Measurements from ENCODE around the gene SYCE3.

Gene SYCE3

DNA sequence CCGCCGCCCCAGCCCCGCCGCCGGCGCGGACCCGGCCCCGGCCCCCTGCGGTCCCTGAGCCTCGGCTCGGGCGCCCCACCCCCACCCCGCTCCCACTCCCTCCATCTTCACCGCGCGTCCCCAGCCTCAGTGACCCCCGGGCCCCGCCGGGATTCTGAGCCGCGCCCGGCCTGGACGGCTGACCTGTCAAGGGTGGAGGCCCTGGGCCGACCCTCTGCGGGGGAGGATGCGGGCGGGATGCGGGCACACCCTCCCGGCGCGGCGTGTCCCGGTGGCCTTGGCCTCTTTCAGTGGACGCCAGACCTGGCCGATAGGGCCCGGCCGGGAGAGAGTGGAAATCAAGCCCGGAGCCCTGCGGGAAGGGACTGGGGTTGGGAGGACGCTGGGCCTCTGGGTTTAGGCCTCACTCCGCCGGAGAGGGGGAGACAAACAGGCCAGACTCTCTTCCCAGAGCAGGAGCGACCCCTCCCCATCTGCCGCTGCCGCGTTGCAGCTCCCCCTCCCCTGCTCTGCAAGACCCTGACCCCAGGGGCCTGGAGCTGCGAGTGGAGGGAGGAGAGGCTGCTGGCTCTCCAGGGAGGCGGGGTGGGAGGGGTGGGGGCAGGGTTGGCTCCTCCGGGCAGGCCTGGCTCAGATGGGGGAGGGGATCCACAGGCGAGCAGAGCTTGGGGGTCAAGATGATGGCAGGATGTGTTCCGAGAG lies 38.4 kb upstream of the SYCE3 start (continued):
- TF ChIP-seq ZNF777 (tag by site-specific recombination; IDR thresholded peaks at IDR 0.05; ENCODE audit: borderline replicate concordance) (no peak), REPIN1 (tag by site-specific recombination; IDR thresholded peaks at IDR 0.05; ENCODE audit: low read depth) (no peak), KLF1 (tag by site-specific recombination; IDR thresholded peaks at IDR 0.05) (peak; percentile 62; the same call in 1 of the 2 replicates), ZNF670 (tag by site-specific recombination; IDR thresholded peaks at IDR 0.05; ENCODE audit: low read depth) (no peak), ZNF37A (tag by site-specific recombination; IDR thresholded peaks at IDR 0.05) (no peak), ZNF146 (tag by site-specific recombination; IDR thresholded peaks at IDR 0.05) (no peak), HOXC10 (CRISPR knock-in tag; IDR thresholded peaks at IDR 0.05) (no peak), ZNF184 (tag by site-specific recombination; IDR thresholded peaks at IDR 0.05) (no peak), KLF7 (tag by site-specific recombination; IDR thresholded peaks at IDR 0.05; ENCODE audit: borderline replicate concordance) (0 out of 2 replicates have a peak, but pooled peaks have one; percentile 24), ZNF514 (tag by site-specific recombination; IDR thresholded peaks at IDR 0.05) (no peak), SP3 (tag by site-specific recombination; IDR thresholded peaks at IDR 0.05) (no peak), ZNF10 (tag by site-specific recombination; IDR thresholded peaks at IDR 0.05) (no peak), ZNF121 (tag by site-specific recombination; IDR thresholded peaks at IDR 0.05) (no peak), ZNF157 (tag by site-specific recombination; IDR thresholded peaks at IDR 0.05) (no peak), ZNF311 (tag by site-specific recombination; IDR thresholded peaks at IDR 0.05; ENCODE audit: borderline replicate concordance) (no peak), TRIM28 (IDR thresholded peaks at IDR 0.05; ENCODE audit: borderline replicate concordance, low read length) (no peak), HOXA7 (CRISPR knock-in tag; IDR thresholded peaks at IDR 0.05; ENCODE audit: borderline replicate concordance) (no peak), ZNF175 (tag by site-specific recombination; IDR thresholded peaks at IDR 0.05) (no peak), ZNF558 (tag by site-specific recombination; IDR thresholded peaks at IDR 0.05) (no peak), SP2 (tag by site-specific recombination; IDR thresholded peaks at IDR 0.05) (peak; percentile 42), ZNF76 (tag by site-specific recombination; IDR thresholded peaks at IDR 0.05; ENCODE audit: borderline replicate concordance, low read depth) (peak; percentile 42; the same call in 1 of the 2 replicates), ZFHX2 (tag by site-specific recombination; conservative IDR thresholded peaks at IDR 0.05) (peak; percentile 33; the same call in 1 of the 2 replicates), ZNF510 (tag by site-specific recombination; IDR thresholded peaks at IDR 0.05; ENCODE audit: insufficient replicate concordance) (no peak)
- TF ChIP-seq, protein P1, sequence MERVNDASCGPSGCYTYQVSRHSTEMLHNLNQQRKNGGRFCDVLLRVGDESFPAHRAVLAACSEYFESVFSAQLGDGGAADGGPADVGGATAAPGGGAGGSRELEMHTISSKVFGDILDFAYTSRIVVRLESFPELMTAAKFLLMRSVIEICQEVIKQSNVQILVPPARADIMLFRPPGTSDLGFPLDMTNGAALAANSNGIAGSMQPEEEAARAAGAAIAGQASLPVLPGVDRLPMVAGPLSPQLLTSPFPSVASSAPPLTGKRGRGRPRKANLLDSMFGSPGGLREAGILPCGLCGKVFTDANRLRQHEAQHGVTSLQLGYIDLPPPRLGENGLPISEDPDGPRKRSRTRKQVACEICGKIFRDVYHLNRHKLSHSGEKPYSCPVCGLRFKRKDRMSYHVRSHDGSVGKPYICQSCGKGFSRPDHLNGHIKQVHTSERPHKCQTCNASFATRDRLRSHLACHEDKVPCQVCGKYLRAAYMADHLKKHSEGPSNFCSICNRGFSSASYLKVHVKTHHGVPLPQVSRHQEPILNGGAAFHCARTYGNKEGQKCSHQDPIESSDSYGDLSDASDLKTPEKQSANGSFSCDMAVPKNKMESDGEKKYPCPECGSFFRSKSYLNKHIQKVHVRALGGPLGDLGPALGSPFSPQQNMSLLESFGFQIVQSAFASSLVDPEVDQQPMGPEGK (tag by site-specific recombination; IDR thresholded peaks at IDR 0.05) = peak; percentile 41; the same call in 1 of the 2 replicates
- TF ChIP-seq, protein P2, sequence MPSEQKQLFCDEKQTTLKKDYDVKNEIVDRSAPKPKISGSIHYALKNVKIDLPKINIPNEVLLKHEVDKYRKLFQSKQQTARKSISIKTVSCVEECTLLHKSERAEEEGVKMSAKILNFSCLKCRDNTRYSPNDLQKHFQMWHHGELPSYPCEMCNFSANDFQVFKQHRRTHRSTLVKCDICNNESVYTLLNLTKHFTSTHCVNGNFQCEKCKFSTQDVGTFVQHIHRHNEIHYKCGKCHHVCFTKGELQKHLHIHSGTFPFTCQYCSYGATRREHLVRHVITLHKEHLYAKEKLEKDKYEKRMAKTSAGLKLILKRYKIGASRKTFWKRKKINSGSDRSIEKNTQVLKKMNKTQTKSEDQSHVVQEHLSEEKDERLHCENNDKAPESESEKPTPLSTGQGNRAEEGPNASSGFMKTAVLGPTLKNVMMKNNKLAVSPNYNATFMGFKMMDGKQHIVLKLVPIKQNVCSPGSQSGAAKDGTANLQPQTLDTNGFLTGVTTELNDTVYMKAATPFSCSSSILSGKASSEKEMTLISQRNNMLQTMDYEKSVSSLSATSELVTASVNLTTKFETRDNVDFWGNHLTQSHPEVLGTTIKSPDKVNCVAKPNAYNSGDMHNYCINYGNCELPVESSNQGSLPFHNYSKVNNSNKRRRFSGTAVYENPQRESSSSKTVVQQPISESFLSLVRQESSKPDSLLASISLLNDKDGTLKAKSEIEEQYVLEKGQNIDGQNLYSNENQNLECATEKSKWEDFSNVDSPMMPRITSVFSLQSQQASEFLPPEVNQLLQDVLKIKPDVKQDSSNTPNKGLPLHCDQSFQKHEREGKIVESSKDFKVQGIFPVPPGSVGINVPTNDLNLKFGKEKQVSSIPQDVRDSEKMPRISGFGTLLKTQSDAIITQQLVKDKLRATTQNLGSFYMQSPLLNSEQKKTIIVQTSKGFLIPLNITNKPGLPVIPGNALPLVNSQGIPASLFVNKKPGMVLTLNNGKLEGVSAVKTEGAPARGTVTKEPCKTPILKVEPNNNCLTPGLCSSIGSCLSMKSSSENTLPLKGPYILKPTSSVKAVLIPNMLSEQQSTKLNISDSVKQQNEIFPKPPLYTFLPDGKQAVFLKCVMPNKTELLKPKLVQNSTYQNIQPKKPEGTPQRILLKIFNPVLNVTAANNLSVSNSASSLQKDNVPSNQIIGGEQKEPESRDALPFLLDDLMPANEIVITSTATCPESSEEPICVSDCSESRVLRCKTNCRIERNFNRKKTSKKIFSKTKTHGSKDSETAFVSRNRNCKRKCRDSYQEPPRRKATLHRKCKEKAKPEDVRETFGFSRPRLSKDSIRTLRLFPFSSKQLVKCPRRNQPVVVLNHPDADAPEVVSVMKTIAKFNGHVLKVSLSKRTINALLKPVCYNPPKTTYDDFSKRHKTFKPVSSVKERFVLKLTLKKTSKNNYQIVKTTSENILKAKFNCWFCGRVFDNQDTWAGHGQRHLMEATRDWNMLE (tag by site-specific recombination; conservative IDR thresholded peaks at IDR 0.05; ENCODE audit: low read depth) = no peak
- TF ChIP-seq, protein P3, sequence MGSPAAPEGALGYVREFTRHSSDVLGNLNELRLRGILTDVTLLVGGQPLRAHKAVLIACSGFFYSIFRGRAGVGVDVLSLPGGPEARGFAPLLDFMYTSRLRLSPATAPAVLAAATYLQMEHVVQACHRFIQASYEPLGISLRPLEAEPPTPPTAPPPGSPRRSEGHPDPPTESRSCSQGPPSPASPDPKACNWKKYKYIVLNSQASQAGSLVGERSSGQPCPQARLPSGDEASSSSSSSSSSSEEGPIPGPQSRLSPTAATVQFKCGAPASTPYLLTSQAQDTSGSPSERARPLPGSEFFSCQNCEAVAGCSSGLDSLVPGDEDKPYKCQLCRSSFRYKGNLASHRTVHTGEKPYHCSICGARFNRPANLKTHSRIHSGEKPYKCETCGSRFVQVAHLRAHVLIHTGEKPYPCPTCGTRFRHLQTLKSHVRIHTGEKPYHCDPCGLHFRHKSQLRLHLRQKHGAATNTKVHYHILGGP (tag by site-specific recombination; IDR thresholded peaks at IDR 0.05) = no peak
- TF ChIP-seq, protein P4, sequence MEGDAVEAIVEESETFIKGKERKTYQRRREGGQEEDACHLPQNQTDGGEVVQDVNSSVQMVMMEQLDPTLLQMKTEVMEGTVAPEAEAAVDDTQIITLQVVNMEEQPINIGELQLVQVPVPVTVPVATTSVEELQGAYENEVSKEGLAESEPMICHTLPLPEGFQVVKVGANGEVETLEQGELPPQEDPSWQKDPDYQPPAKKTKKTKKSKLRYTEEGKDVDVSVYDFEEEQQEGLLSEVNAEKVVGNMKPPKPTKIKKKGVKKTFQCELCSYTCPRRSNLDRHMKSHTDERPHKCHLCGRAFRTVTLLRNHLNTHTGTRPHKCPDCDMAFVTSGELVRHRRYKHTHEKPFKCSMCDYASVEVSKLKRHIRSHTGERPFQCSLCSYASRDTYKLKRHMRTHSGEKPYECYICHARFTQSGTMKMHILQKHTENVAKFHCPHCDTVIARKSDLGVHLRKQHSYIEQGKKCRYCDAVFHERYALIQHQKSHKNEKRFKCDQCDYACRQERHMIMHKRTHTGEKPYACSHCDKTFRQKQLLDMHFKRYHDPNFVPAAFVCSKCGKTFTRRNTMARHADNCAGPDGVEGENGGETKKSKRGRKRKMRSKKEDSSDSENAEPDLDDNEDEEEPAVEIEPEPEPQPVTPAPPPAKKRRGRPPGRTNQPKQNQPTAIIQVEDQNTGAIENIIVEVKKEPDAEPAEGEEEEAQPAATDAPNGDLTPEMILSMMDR (tag by site-specific recombination; IDR thresholded peaks at IDR 0.05) = no peak; the same call in 1 of the 2 replicates
- TF ChIP-seq, protein P5, sequence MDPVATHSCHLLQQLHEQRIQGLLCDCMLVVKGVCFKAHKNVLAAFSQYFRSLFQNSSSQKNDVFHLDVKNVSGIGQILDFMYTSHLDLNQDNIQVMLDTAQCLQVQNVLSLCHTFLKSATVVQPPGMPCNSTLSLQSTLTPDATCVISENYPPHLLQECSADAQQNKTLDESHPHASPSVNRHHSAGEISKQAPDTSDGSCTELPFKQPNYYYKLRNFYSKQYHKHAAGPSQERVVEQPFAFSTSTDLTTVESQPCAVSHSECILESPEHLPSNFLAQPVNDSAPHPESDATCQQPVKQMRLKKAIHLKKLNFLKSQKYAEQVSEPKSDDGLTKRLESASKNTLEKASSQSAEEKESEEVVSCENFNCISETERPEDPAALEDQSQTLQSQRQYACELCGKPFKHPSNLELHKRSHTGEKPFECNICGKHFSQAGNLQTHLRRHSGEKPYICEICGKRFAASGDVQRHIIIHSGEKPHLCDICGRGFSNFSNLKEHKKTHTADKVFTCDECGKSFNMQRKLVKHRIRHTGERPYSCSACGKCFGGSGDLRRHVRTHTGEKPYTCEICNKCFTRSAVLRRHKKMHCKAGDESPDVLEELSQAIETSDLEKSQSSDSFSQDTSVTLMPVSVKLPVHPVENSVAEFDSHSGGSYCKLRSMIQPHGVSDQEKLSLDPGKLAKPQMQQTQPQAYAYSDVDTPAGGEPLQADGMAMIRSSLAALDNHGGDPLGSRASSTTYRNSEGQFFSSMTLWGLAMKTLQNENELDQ (tag by site-specific recombination; IDR thresholded peaks at IDR 0.05; ENCODE audit: low read depth) = no peak
